Pancreas (tissue), 10 donors: ENCODE results near the gene MAGEA9. TPM values are rescaled to one million over a fixed set of nuclear protein-coding genes. Genes with fewer than 3 reads are reported as not detected.
"Not testable (repeated sequence)": the region's sequence is repeated elsewhere in the genome, so short reads cannot be mapped to it uniquely, and the experiment has no call there.

Experiments used
- ATAC-seq, 4 donors: fragments of 200-7000 bp; cut with Tn5 transposase; one replicate each; pipeline versions ENCODE4 v1.8.0 to v1.9.1; 2020; ENCODE audit warnings: mild to moderate bottlenecking in 4 of 4, moderate library complexity in 4 of 4
- DNase-seq, 6 donors: peaks; one replicate each; pipeline ENCODE4 v3.0.0-alpha.2; 2020
- FAIRE-seq: peaks from 2 replicates; lab custom pipeline; 2012; peaks lifted over from hg19 to GRCh38; lab: Jason Lieb, UNC
- H3K27ac ChIP-seq, 4 donors: fragments of 200-600 bp; sonication (generic); 1 replicate in 3 of 4; 2 replicates in 1 of 4; pipeline versions ENCODE4 v1.5.0 to v1.8.0; 2020
- H3K27me3 ChIP-seq, 4 donors: fragments of 200-600 bp; one replicate each; pipeline ENCODE4 v1.8.0; 2021
- H3K36me3 ChIP-seq, 3 donors: fragments of 200-600 bp; sonication (generic) in 1 of 3; one replicate each; pipeline versions ENCODE4 v1.5.0 to v1.8.0; 2020 to 2021
- H3K4me1 ChIP-seq, 3 donors: fragments of 200-600 bp; one replicate each; pipeline ENCODE4 v1.8.0; 2021
- H3K4me3 ChIP-seq, 4 donors: fragments of 200-600 bp; sonication (generic) in 2 of 4; one replicate each; pipeline versions ENCODE4 v1.5.0 to v1.8.0; 2020 to 2021
- H3K9me3 ChIP-seq, 4 donors: fragments of 200-600 bp; one replicate each; pipeline ENCODE4 v1.8.0; 2021
- CTCF ChIP-seq, 4 donors: fragments of 200-600 bp; sonication (generic) in 3 of 4; IDR thresholded peaks; one replicate each; pipeline versions ENCODE4 v1.5.0 to v1.8.0; 2021; ENCODE audit warnings: antibody characterized with exemption in 4 of 4
- WGBS, 2 donors: extraction: QIAGEN DNeasy Blood & Tissue Kit; methylation state at CpG; one replicate each; pipeline ENCODE4 v1.1.7; 2013; 5-methylcytosine and 5-hydroxymethylcytosine counted together
- intact Hi-C, 3 donors: fragments of 100-400 bp; cut with DNase I; formaldehyde crosslinking; loops; one replicate each; pipeline versions ENCODE4 v1.11.1 to v1.14.2; 2022
- polyA plus RNA-seq, 2 donors: library from polyadenylated mRNA; stranded (reverse); fragments of 200-250 nt; gene quantifications; one replicate each; pipeline ENCODE4 v1.2.3, GENCODE V29; 2013
- total RNA-seq, 6 donors: library from RNA; stranded (reverse); fragmentation: NEBNext Ultra II Directional in 4 of 6; extraction: Animal tissue kit (Norgen Biotek cat#: 25700) in 4 of 6; gene quantifications; one replicate each; pipeline versions ENCODE4 v1.2.1 to v1.2.4, GENCODE V29; 2021 to 2023
- donor health status: healthy with polysubstance abuse.
- donor health status: DM: no; HTN: no; CAD: no; lungs with moderate emphysema.
- donor health status: DM: no; HTN: no; CAD: no.
- donor health status: control.
- donor health status: control.
- donor health status: Bipolar disorder and iron deficiency.
- donor health status: DM: yes; HTN: yes; CAD: no.
- donor health status: DM: no; HTN: no; CAD: no.
- donor health status: DM: no; HTN: no; CAD: no.
- donor health status: DM: yes; HTN: yes; CAD: no.

Gene MAGEA9
- total and polyA plus RNA-seq, 8 donors, result not detected

GRCh38 chrX:149795531-149795930 is 13.8 kb downstream of the MAGEA9 start:
- FAIRE-seq, H3K27me3 ChIP-seq, H3K36me3 ChIP-seq, DNase-seq, H3K4me1 ChIP-seq, H3K9me3 ChIP-seq, intact Hi-C loops, H3K27ac ChIP-seq, H3K4me3 ChIP-seq: not testable (repeated sequence)
- ATAC-seq, result peak in 1 of 4 donors; percentile 32
- WGBS, 2 donors, result no CpG with 5 or more reads among the region's 1 CpG

GRCh38 chrX:149799095-149799714 is 17.5 kb downstream of the MAGEA9 start:
- Histone ChIP-seq H3K9me3 (no peaks in the 10 kb centered on the region), H3K36me3 (no peaks in the 10 kb centered on the region), H3K27me3 (peaks cover 0 to 6% (median 2%) of the 10 kb centered on the region in 4 donors), H3K27ac (no peak overlapping the region), H3K4me3 (no peak overlapping the region), H3K4me1 (no peaks in the 10 kb centered on the region)
- ATAC-seq (no peak), DNase-seq (no peak), FAIRE-seq (no peak)
- 69 to 76% methylated on average over 6 of the region's 6 CpGs for WGBS, 2 donors
- intact Hi-C loops, result no loop called here
- TF ChIP-seq CTCF (IDR thresholded peaks at IDR 0.05), result no peak

GRCh38 chrX:149799938-149800337 is 18.2 kb downstream of the MAGEA9 start:
- ATAC-seq (peak in 1 of 4 donors; percentile 44), FAIRE-seq (no peak), DNase-seq (no peak)
- H3K27me3 ChIP-seq, result peaks cover 0 to 6% (median 2%) of the 10 kb centered on the region in 4 donors
- intact Hi-C loops, result no loop called here
- no peaks in the 10 kb centered on the region for H3K9me3 ChIP-seq
- no peaks in the 10 kb centered on the region for H3K4me1 ChIP-seq
- H3K36me3 ChIP-seq, result no peaks in the 10 kb centered on the region
- no peak overlapping the region for H3K4me3 ChIP-seq
- WGBS, 2 donors, result 59% methylated on average over 3 of the region's 3 CpGs
- no peak overlapping the region for H3K27ac ChIP-seq
- TF ChIP-seq CTCF (IDR thresholded peaks at IDR 0.05), result no peak

- WGBS, 2 donors, result 79 to 80% methylated on average over 10 of the region's 10 CpGs
- Histone ChIP-seq H3K27ac (no peak overlapping the region), H3K27me3 (peaks cover 0 to 6% (median 2%) of the 10 kb centered on the region in 4 donors), H3K36me3 (no peaks in the 10 kb centered on the region), H3K4me3 (no peak overlapping the region), H3K4me1 (no peaks in the 10 kb centered on the region), H3K9me3 (no peaks in the 10 kb centered on the region)
- no peak for FAIRE-seq
- intact Hi-C loops, result no loop called here
- ATAC-seq, result no peak
- TF ChIP-seq CTCF (IDR thresholded peaks at IDR 0.05), result no peak
- no peak for DNase-seq
Observed at GRCh38 chrX:149803458-149804062, 21.8 kb downstream of the MAGEA9 start.

- no peak for FAIRE-seq
- no peaks in the 10 kb centered on the region for H3K9me3 ChIP-seq
- no peaks in the 10 kb centered on the region for H3K4me1 ChIP-seq
- no peak for ATAC-seq
- DNase-seq, result no peak
- H3K36me3 ChIP-seq, result no peaks in the 10 kb centered on the region
- no peak for TF ChIP-seq CTCF (IDR thresholded peaks at IDR 0.05)
- no peak overlapping the region for H3K4me3 ChIP-seq
- 64 to 73% methylated on average over 6 of the region's 6 CpGs for WGBS, 2 donors
- H3K27ac ChIP-seq, result no peak overlapping the region
- H3K27me3 ChIP-seq, result peaks cover 0 to 6% (median 2%) of the 10 kb centered on the region in 4 donors
- intact Hi-C loops, result no loop called here
Observed at GRCh38 chrX:149804102-149804501, 22.4 kb downstream of the MAGEA9 start.
